Calu3 (cell line): ENCODE data around the gene IL17RC. TPM values are rescaled to one million over a fixed set of nuclear protein-coding genes. Genes with fewer than 3 reads are reported as not detected.

Experiments
- BruUV-seq: library from RNA; stranded (reverse); fragments of 400-500 nt; replicated peaks from 2 replicates; lab custom pipeline; 2021; lab: Mats Ljungman, UMichigan
- CTCF ChIA-PET: fragments of 300-600 bp; sonication (Branson Sonifier 250); formaldehyde crosslinking; loops from one replicate; lab custom pipeline; 2022; ENCODE audit warnings: antibody characterized with exemption; lab: Charles Lee
- DNase-seq: peaks from one replicate; pipeline ENCODE4 v3.0.0; 2022
- H3K27ac Mint-ChIP-seq: one replicate; pipeline ENCODE4 v1.8.0; 2022; ENCODE audit warnings: mixed read lengths; ENCODE audit not compliant: unreplicated experiment
- H3K27me3 Mint-ChIP-seq: one replicate; pipeline ENCODE4 v1.8.0; 2022; ENCODE audit warnings: mixed read lengths; ENCODE audit not compliant: unreplicated experiment
- H3K36me3 Mint-ChIP-seq: one replicate; pipeline ENCODE4 v1.8.0; 2022; ENCODE audit warnings: mild to moderate bottlenecking, moderate library complexity, mixed read lengths; ENCODE audit not compliant: insufficient read depth, unreplicated experiment
- H3K4me1 Mint-ChIP-seq: one replicate; pipeline ENCODE4 v1.8.0; 2022; ENCODE audit warnings: mild to moderate bottlenecking, low read depth, mixed read lengths; ENCODE audit not compliant: unreplicated experiment
- H3K4me3 Mint-ChIP-seq: one replicate; pipeline ENCODE4 v1.8.0; 2022; ENCODE audit warnings: mild to moderate bottlenecking, low read depth, moderate library complexity, mixed read lengths; ENCODE audit not compliant: unreplicated experiment
- H3K9me3 Mint-ChIP-seq: one replicate; pipeline ENCODE4 v1.8.0; 2022; ENCODE audit warnings: low read depth, mixed read lengths; ENCODE audit not compliant: unreplicated experiment
- CTCF ChIP-seq: fragments of 200-600 bp; IDR thresholded peaks from one replicate; pipeline ENCODE4 v1.8.0; 2022; ENCODE audit warnings: antibody characterized with exemption; ENCODE audit not compliant: unreplicated experiment
- intact Hi-C: fragments of 100-400 bp; cut with micrococcal nuclease; formaldehyde crosslinking; loops from one replicate; pipeline ENCODE4 v1.10.0; 2022; ENCODE audit not compliant: unreplicated experiment
- total RNA-seq: library from RNA; stranded (reverse); gene quantifications from 2 replicates; pipeline ENCODE4 v1.2.3, GENCODE V29; 2022

Gene IL17RC
- total RNA-seq, 1 experiment from 2014 or later = 19.1 TPM

DNA sequence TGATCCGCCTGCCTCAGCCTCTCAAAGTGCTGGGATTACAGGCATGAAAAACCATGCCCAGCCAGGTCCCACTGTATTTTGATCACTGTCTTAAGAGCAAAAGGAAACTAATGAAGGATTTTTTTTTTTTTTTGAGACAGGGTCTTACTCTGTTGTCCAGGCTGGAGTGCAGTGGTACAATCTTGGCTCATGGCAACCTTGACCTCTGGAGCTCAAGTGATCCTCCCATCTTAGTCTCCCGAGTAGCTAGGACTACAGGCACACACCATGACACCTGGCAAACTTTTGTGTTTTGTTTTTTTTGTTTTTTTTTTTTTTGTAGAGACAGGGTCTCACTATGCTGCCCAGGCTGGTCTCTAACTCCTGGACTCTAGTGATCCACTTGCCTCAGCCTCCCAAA lies 63.4 kb downstream of the IL17RC start:
- intact Hi-C loops = no loop called here
- no peak for TF ChIP-seq CTCF
- CTCF ChIA-PET = interaction anchor here (0.6 to 0.7 kb wide), 3 partner anchors 13 to 101 kb away, joined by 3 to 6 read pairs (median 3); no protein-coding TSS in a partner anchor
- Mint-ChIP-seq H3K27ac (no peak overlapping the region), H3K4me3 (no peak overlapping the region), H3K36me3 (peaks cover 22% of the 10 kb centered on the region), H3K27me3 (no peaks in the 10 kb centered on the region), H3K4me1 (peaks cover 13% of the 10 kb centered on the region), H3K9me3 (no peaks in the 10 kb centered on the region)
- BruUV-seq = no TSS peak
- DNase-seq = no peak

Other genes with a start within 250 kb of the IL17RC start
- not detected in 2 replicates for gene CPNE9, start 213.3 kb upstream of the IL17RC start, total RNA-seq
- 19.8 and 20.4 TPM in 2 replicates for gene BRPF1, start 185.4 kb upstream of the IL17RC start, total RNA-seq
- gene OGG1, start 167.1 kb upstream of the IL17RC start, total RNA-seq = 17.1 and 21.8 TPM in 2 replicates
- 4.1 and 7.2 TPM in 2 replicates for gene CAMK1, start 147.2 kb upstream of the IL17RC start, total RNA-seq
- 45.8 and 48.5 TPM in 2 replicates for gene TADA3, start 124.6 kb upstream of the IL17RC start, total RNA-seq
- 133 and 141 TPM in 2 replicates for gene ARPC4, start 124.0 kb upstream of the IL17RC start, total RNA-seq
- 19.5 and 21.9 TPM in 2 replicates for gene TTLL3, start 106.8 kb upstream of the IL17RC start, total RNA-seq
- 30.9 and 41.7 TPM in 2 replicates for gene RPUSD3, start 73.1 kb upstream of the IL17RC start, total RNA-seq
- 0.71 and 1.3 TPM in 2 replicates for gene CIDEC, start 36.8 kb upstream of the IL17RC start, total RNA-seq
- gene JAGN1, start 26.5 kb upstream of the IL17RC start, total RNA-seq = 32.4 and 34.2 TPM in 2 replicates
- 25.5 and 30.6 TPM in 2 replicates for gene IL17RE, start 14.2 kb upstream of the IL17RC start, total RNA-seq
- gene CRELD1, start 16.7 kb downstream of the IL17RC start, total RNA-seq = 23.2 and 25.4 TPM in 2 replicates
- 1.2 and 1.6 TPM in 2 replicates for gene PRRT3, start 35.3 kb downstream of the IL17RC start, total RNA-seq
- 59.2 and 64.2 TPM in 2 replicates for gene EMC3, start 69.7 kb downstream of the IL17RC start, total RNA-seq
- gene FANCD2, start 109.3 kb downstream of the IL17RC start, total RNA-seq = 34.2 and 40.3 TPM in 2 replicates
- not detected in 2 replicates for gene FANCD2OS, start 191.2 kb downstream of the IL17RC start, total RNA-seq
- gene BRK1, start 198.6 kb downstream of the IL17RC start, total RNA-seq = 120 and 126 TPM in 2 replicates
- gene VHL, start 224.7 kb downstream of the IL17RC start, total RNA-seq = 49.0 and 50.4 TPM in 2 replicates
- gene IRAK2, start 247.8 kb downstream of the IL17RC start, total RNA-seq = 25.5 and 31.6 TPM in 2 replicates